ENCODE measurements around the gene TSPOAP1.

The TSPOAP1 gene

DNA sequence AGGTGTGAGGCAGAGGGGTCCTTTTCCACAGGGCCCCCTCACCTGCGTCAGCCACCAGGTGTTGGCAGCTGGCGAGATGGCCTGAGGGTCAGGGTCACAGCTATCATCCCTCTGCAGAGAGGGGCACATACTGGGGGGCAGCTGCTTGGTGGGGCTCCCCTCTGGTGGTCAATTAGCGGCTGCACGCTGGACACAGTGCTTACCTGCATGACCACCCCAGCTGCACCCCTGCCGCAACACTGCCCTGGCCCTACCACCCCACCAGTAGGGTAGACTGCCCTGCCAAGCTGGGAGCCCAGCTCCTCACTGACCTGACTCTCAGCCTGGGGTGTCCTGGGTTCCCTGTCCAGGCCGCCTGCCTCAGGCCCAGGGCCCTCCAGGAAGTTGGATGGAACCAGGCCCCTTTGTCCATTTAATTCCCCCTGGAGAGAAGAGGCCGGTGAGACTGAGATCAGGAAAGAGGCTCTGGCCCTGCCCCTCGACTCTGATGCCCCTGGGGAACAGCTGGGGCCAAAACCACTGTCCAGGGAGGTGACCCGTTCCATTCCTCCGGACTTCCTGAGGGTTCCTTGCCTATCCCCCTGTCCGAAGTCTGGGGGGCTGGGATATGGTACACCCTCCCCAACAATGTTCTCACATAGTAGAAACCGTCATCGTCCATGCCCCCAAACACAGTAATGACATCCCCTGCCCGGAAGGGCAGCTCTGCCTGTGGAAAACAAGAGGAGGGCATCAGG is 23.7 kb downstream of the TSPOAP1 start:
- DNase-seq (ENCODE audit: extremely low read depth in 1 of 2, low read depth in 1 of 2), result no peak

DNA sequence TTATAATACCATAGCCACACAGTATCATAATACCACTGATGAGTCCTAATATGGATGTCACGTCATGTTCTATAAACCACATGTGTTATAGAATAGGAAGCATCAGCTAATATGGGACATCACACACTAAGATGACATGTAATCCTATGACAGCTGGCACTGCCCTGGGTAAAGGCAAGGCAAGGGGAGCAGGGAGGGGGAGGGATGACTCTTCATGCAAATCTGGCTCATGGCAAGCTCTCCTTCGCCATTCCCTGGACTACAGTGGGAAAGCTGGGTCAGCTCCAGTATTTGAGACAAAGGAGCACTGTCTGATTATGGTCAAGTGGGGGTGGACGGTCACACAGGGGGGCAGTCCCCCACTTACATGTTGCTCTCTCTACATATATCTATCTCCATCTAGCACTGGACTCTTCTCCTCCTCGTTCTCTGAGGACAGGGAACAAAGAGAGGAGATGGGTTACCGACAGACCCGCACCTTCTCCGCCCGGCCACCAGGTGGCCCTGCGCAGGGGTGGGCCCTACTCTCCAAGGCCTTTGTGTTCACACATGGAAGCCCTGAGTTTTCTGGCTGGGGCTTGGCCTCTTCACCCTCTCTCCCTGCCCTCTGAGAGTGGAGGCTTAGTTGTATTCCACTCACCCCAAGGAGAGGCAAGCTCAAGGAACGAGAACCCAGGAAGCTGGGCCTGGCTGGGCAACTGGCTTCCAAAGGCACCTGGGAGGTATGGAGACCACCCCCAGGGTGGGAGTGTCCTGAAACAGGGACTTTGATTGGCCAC is 24.4 kb downstream of the TSPOAP1 start:
- peak in 1 of 2 donors; percentile 42 for DNase-seq (ENCODE audit: extremely low read depth in 1 of 2, low read depth in 1 of 2)

DNA sequence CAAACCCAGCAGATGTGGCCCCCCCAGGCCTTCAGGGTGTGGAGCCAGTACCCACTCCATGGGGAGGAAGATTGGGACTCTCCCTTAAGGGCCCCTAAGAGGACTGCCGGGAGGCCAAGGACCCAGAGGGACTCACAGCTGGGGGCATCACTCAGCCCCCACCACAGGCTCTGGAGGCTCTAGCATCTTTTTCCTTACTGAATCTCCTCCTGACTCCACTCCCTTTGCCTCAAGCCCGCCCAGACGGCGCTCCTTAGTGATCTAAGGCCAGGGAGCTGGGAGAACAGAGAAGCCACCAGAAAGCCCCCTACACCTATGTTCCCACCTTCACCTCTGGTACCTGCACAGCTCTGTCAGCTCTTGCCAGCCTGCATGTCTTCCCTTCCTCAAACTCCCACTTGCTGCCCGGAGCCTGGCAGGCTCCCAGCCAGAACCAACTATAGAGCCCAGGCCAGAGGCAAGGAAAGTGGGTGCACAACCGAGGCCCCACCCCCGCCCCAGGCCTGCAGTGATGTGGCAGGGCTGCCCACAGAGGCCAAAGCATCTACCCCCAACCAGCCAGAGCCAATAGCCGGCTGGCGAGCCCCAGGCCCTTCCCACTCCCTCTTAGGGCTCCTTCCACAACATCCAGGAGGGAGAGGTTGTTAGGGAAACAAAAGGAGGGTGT is 25.5 kb downstream of the TSPOAP1 start:
- no peak for DNase-seq (ENCODE audit: extremely low read depth in 1 of 2, low read depth in 1 of 2)

DNA sequence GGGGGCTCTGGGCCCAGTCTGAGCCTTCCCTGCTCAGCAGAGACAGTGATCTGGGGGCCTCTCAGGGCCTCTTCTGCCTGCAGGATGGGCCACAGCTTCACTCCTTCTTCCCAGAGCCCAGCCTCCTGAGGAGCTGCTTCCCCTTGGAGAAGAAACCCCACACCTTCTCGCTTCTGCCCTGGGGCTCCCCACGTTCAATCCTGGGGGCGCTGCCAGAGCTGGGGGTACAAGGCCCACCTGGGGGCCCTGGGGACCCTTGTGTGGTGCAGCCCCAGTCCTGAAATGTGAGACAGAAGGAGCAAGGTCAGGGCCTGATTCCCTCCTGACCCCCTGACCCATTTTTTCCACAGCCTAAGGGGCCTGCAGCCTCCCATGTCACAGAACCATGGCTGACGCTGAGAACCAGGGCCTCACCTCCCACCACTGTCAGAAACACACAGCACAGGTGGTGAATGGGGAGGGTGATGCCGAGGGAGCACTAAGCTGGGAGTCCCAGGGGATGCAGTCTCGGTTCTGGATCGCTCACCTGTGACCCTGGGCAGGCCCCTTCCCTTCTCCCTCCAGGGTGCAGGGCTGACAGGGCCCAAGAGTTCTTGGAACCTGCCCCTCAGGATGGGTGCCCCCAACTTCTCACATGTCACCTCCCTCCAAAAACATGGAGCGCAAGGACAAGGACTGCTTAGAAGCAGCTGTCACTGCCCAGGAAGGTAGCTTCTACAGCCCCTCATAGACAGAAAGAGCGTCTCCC is 26.2 kb downstream of the TSPOAP1 start:
- no peak for DNase-seq (ENCODE audit: extremely low read depth in 1 of 2, low read depth in 1 of 2)

DNA sequence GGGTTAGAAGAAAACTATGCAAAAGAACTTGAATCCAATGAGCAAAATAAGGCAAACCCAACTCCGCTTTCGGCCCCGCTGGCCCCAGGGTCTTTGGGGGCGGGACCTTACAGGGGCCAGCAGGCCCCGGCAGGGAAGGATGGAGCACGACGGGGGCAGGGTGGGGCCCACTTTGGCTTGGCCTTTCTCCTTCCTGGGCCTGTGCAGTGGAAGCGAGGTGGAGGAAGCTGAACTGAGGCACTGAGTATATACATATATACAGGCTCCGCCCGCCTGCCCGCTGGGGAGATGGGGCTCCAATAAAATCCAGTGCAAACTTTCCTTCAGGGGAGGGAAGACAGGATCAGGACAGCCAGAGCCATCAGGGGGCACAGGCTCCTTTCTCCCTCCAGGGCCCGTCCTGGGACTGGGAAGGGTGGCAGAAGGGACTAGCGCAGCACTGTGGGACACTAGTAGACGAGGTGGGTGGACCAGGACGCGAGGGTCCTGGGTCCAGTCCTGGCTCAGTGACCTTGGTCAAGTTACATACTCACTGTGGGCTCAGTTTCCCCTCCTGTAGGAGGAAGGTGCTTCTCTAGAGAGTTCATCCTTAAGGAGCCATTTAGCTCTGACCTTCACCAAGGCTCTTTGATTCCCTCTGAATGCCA is 27.0 kb downstream of the TSPOAP1 start:
- DNase-seq (ENCODE audit: extremely low read depth in 1 of 2, low read depth in 1 of 2), result no peak

DNA sequence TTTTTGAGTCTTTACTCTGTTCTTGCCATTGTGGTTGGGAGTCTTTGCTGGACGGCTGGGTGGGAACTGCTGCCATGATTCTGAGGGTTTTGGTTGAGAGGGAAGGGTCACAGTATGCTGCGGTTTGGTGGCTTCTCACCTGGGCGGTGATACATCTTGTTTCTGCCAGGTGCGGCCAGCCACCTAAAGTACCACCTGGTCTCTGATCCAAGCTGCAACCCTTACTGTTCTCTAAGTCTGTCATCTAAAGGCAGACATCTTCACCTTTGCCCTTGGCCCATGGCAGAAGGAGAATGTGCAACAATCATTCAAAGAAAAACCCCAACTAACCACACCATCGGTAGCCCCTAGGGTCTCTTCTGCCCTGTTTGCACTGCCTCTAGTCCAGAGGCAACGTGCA is 28.3 kb downstream of the TSPOAP1 start:
- no peak for DNase-seq (ENCODE audit: extremely low read depth in 1 of 2, low read depth in 1 of 2)

DNA sequence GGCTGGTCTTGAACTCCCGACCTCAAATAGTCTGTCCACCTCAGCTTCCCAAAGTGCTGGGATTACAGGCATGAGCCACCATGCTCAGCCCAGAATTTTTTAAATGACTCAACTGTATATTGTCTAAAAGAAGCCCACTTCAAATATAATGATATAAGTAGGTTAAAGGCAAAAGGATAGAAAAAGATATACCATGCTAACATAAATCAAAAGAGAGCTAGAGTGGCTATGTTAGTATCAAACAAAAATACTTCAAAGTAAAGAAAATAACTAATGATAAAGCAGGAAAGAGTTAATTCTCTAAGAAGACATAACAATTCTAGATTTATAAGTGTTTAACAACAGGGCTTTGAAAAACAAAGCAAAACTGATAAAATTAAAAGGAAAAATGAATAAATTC is 34.6 kb downstream of the TSPOAP1 start:
- no peak for DNase-seq (ENCODE audit: extremely low read depth in 1 of 2, low read depth in 1 of 2)

DNA sequence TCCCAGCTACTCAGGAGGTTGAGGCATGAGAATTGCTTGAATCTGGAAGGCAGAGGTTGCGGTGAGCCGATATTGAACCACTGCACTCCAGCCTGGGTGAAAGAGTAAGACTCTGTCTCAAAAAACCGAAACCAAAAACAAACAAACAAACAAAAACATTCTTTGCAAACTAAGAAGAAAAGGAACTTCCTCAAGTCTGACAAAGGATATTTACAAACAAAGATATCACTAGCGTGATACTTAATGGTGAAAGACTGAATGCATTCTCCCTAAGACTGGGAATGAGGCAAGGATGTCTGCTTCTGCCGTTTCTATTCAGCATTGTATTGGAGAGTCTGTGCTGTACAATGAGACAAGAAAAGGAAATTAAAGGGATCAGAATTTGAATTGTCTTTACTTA is 37.3 kb downstream of the TSPOAP1 start:
- DNase-seq (ENCODE audit: extremely low read depth in 1 of 2, low read depth in 1 of 2), result no peak

DNA sequence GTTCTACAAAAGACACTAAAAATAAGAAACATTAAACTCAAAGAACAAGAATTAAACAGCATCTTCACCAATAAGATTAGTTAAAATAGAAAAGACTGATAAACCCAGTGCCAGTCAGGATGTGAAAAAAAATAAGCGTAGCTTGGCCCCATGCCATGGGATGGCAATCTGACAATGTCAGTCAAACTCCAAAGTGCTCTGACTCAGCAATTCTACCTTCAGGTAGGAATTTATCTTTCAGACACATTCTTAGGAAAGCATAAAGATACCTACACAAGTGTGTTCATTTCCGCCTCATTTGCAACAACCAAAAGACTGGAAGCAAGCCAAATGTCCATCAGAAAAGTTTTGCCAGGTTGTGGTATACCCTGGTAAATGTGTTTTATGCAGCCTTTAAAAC is 38.7 kb downstream of the TSPOAP1 start:
- no peak for DNase-seq (ENCODE audit: extremely low read depth in 1 of 2, low read depth in 1 of 2)

DNA sequence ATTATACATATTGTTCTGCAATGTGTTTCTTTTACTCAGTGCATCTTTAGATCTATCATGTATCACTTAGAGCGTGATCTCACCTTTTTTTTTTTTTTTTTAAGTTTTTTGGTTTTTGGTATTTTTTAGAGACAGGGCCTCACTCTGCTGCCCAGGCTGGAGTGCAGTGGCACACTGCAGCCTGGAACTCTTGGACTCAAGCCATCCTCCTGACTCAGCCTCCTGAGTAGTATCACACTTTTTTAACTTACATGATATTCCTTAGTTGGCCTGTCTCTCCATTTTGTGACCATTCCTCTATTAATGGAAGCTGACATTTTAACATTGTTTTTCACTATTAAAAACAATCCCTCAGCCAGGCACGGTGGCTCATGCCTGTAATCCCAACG is 43.2 kb downstream of the TSPOAP1 start:
- no peak for DNase-seq (ENCODE audit: extremely low read depth in 1 of 2, low read depth in 1 of 2)

DNA sequence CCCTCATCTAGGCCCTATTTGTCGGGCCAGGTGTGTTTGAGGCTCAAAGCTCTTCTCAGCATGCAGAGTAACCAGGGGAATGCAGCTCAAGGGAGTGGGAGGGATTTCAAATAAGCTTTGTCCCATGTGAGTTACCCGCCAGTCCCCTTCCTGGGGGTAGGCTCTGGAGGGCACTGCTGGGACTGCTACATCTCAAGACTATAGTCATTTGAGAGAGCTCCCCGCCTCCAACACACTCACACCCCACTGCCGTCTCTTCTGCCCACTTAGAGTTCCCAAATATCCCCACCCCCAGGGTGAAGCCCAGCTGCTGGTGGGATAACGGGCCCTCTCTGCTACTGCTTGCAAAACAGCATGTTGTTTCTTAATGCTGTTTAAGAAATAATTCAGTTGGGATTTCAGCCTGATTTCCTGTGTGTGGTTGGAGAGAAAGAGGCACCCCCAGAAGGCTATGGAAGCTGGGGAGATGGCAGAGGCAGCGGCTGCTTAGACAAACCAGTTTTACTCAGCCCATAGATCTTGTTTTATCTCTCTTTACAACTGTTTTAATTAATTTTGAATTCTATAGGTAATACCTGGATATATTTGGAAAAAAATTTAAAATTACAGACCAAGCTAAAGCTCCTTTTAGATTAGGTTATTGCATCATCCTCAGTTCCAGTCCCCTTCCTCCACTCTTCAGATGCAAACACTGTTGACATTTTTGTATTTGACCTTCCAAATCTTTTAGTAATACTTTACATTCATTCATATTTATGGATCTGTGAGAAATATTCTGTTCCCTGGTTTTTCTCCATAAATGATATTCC is 43.8 kb downstream of the TSPOAP1 start:
- no peak for DNase-seq (ENCODE audit: extremely low read depth in 1 of 2, low read depth in 1 of 2)

DNA sequence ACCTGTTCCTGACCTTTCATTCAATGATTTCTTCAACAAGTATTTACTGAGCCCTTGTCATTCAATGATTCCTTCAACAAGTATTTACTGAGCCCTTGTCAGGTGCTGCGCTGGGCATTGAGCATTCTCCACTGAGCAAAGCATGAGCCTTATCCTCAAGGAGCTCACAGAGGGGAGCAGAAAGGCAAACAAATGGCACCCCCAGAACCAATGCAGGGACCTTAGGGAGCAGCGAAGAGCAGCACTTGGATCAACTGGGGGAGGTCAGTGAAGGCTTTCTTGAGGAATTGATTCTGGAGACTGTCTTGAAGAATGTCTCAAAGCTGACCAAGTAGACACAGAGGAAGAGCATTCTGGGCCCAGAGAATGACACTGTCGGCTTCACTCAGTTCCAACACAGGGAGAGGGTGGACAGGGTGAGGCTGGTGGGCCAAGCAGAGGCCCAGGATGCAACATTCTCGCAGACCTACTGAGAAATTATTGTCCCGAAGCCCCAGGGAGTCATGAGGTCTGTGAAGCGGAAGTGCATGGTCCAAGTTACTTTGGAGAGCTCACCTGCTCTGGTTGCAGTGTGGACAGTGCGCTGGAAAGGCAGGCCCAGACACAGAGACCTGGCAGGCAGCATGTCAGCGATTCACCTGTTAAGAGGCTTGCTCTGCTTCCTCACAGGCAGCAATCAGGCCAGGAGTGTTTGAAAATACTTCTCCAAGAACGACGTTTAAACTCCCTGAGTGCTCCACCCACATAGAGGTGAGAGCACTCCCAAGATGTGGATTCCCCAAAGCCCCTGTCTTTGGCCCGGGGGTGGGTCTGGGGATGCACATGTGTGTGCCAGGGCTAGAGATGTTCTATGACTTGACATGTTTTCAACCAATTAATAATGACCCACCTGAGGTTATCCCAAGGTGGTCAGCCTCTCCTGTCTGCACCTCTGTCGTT is 44.7 kb downstream of the TSPOAP1 start:
- DNase-seq (ENCODE audit: extremely low read depth in 1 of 2, low read depth in 1 of 2), result no peak

DNA sequence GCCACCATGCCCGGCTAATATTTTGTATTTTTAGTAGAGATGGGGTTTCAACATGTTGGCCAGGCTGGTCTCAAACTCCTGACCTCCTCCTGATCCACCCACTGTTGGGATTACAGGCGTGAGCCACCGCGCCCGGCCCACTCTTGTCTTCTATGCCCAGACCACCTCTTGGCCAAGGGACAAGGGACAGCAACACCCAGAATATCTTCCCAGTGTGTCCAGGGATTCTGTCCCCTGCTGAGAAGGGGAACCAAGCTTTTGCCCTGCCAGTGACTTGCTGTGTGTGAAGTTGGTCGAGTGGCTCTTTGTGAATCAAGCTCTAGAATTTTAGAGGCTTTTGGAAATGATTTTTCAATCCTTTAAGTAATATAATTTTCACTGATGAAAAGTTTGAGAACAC is 46.2 kb downstream of the TSPOAP1 start:
- no peak for DNase-seq (ENCODE audit: extremely low read depth in 1 of 2, low read depth in 1 of 2)

DNA sequence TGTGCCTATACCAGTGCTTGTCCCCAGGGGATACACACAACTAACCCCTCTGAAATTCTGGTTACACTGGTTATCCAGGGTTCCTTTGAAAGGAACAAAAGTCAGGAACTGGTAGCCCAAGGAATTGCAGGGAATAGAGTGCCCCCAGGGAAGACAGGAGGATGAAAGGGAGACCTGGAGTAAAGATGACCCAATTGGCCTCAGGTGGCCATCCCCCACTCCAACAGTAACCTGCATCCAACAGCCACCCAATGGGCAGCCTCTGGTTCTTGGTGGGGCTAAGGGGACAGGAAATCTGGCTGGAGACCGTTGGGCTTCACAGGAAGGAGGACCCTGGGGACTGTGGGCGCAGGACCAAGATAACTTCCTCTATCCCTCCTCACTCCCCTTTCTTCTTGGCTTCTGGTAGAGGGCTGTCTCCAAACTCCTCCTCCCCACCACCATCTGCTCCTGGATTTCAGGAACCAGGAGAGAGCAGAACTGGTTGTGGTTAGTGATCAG is 47.0 kb downstream of the TSPOAP1 start:
- DNase-seq (ENCODE audit: extremely low read depth in 1 of 2, low read depth in 1 of 2), result no peak

DNA sequence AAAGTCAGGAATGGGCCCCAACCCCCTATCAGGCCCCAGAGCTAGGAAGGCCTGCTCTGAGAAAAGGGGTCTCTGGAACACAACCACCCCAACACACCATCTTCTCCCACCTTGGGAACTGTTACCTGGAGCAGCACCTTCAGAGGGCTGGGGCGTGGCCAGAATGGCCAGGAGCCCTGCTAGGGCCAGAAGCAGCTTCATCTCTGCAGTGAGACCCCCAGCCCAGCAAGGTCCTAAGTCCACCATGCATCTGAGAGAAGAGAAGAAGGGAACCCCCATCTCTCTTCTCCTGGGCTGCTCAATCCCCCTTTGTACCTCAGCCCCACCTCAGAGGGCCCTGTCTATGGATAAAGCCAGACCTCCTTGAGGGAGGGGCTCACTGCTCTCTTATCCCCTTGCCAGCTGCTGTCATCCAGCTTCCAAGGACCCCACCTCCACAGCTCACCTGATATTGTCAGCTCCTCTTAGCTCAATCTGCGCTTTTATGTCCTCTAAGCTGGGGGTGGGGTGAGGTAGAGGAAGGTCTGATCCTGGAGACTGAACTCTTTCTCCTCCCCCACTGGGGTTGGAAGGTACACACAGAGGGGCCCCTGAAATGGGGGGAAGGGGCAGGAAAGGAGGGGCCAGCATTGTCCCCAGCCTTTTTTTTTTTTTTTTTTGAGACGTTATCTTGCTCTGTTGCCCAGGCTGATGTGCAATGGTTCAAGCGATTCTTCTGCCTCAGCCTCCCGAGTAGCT is 47.9 kb downstream of the TSPOAP1 start, which contains the start of gene MPO:
Gene MPO, minus strand, starts transcription at position 456 of the 738 bp plus-strand sequence. Its CDS starts 177 bp downstream, at position 279.
- no peak for DNase-seq (ENCODE audit: extremely low read depth in 1 of 2, low read depth in 1 of 2)

DNA sequence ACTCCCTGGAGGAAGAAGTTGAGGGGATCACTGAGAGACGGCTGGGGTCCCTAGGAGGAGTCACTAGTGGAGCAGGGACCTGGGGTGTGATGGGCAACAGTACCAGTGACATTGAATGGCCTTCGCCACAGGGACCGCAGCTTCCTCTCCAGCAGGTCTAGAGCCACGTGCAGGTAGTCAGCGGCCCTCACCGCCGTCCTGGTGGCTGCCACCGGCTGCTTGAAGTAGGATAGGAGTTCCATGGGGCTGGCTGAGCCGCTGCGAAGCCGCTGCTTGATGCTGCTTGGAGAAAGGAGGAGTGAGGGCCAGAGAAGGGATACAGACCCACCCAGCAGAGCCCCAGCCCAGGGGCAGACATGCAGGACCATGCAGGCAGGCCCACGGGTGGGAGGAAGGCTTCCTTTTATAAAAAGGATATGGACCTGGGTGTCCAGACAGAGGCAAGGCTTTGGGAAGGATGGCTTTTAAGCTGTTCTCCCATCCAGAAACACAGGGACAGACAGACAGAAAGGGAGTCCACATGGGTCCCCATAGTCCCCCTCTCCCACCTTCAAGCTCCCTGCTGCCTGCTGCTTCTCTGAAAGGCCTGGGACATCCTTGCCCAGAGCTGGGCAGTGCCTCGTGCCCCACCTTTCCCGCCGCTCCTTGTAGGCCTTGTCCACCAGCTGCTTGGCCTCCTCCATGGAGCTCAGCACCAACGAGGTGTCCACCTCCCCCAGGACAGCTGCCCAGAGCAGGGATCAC is 48.7 kb downstream of the TSPOAP1 start:
- DNase-seq (ENCODE audit: extremely low read depth in 1 of 2, low read depth in 1 of 2), result no peak
